HCT116 (cell line): ENCODE data around the gene DHPS.

ENCODE experiments used
- TCF7L2 ChIP-seq: IDR thresholded peaks from 2 replicates; pipeline ENCODE4 v1.7.0; 2011; ENCODE audit warnings: borderline replicate concordance, inconsistent platforms; ENCODE audit not compliant: insufficient read depth, insufficient read length; ENCODE audit errors: extremely low read depth
- TF ChIP-seq, protein P1 (sequence below), 3 experiments: fragments of 200-600 bp in 1 of 3; sonication (generic) in 1 of 3; IDR thresholded peaks in 2 of 3; conservative IDR thresholded peaks in 1 of 3; 2 replicates each; pipeline ENCODE4 v1.5.1; 2012 to 2017; ENCODE audit warnings: low read depth in 2 of 3, low read length in 2 of 3, antibody characterized with exemption in 1 of 3, borderline replicate concordance in 1 of 3, control low read depth in 1 of 3, mild to moderate bottlenecking in 1 of 3, mixed read lengths in 1 of 3, mixed run types in 1 of 3, moderate library complexity in 1 of 3; ENCODE audit not compliant: insufficient read depth in 1 of 3

DNA sequence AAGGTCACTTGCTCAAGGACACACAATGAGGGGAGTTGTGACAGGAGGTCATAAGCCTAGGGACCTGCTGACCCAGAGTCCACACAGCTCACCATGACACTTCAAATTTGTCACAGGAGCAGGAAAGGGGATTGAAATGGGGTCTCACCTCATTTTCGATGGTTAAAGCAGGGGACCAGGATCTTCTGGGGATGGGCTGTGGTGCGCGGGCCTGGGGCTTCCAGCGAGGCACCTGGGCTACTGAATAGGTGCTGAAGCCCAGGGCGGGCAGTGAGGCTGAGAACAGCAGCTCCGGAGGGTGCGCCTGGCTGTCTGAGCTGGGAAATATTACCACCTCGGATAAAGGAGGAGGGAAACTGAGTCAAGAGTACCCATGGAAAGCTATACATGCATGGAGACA is 26.1 kb downstream of the DHPS start:
- TF ChIP-seq, protein P1, sequence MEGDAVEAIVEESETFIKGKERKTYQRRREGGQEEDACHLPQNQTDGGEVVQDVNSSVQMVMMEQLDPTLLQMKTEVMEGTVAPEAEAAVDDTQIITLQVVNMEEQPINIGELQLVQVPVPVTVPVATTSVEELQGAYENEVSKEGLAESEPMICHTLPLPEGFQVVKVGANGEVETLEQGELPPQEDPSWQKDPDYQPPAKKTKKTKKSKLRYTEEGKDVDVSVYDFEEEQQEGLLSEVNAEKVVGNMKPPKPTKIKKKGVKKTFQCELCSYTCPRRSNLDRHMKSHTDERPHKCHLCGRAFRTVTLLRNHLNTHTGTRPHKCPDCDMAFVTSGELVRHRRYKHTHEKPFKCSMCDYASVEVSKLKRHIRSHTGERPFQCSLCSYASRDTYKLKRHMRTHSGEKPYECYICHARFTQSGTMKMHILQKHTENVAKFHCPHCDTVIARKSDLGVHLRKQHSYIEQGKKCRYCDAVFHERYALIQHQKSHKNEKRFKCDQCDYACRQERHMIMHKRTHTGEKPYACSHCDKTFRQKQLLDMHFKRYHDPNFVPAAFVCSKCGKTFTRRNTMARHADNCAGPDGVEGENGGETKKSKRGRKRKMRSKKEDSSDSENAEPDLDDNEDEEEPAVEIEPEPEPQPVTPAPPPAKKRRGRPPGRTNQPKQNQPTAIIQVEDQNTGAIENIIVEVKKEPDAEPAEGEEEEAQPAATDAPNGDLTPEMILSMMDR (IDR thresholded peaks at IDR 0.05 in 2 of 3, conservative IDR thresholded peaks at IDR 0.05 in 1 of 3; ENCODE audit: borderline replicate concordance in 1 of 3, insufficient read depth in 1 of 3, low read depth in 2 of 3, low read length in 2 of 3) = no peak
- TF ChIP-seq TCF7L2 = no peak
